Suprapubic skin (tissue), 4 donors: ENCODE results near the gene AP4B1.

Experiments used
- EP300 ChIP-seq: sonication (generic); formaldehyde crosslinking; IDR thresholded peaks from one replicate; pipeline ENCODE4 v1.6.1; 2017; ENCODE audit warnings: antibody characterized with exemption
- POLR2A ChIP-seq, 2 donors: fragments of 450-650 bp; IDR thresholded peaks; one replicate each; pipeline ENCODE4 v1.6.1; 2017; ENCODE audit warnings: antibody characterized with exemption in 2 of 2, mild to moderate bottlenecking in 2 of 2, moderate library complexity in 2 of 2
- POLR2AphosphoS5 ChIP-seq, 3 donors: sonication (generic); formaldehyde crosslinking; IDR thresholded peaks; one replicate each; pipeline ENCODE4 v1.6.1; 2017; ENCODE audit warnings: antibody characterized with exemption in 3 of 3
- TF ChIP-seq, protein P1 (sequence below), 2 donors: fragments of 200-600 bp in 1 of 2; fragments of 450-650 bp in 1 of 2; sonication (generic) in 1 of 2; IDR thresholded peaks; one replicate each; pipeline ENCODE4 v1.5.1; 2016 to 2019; ENCODE audit warnings: antibody characterized with exemption in 2 of 2, mild to moderate bottlenecking in 1 of 2, moderate library complexity in 1 of 2

GRCh38 chr1:113946112-113946511, 41.5 kb upstream of the AP4B1 start:
- no peak for TF ChIP-seq POLR2AphosphoS5 (IDR thresholded peaks at IDR 0.05)
- TF ChIP-seq, protein P1, sequence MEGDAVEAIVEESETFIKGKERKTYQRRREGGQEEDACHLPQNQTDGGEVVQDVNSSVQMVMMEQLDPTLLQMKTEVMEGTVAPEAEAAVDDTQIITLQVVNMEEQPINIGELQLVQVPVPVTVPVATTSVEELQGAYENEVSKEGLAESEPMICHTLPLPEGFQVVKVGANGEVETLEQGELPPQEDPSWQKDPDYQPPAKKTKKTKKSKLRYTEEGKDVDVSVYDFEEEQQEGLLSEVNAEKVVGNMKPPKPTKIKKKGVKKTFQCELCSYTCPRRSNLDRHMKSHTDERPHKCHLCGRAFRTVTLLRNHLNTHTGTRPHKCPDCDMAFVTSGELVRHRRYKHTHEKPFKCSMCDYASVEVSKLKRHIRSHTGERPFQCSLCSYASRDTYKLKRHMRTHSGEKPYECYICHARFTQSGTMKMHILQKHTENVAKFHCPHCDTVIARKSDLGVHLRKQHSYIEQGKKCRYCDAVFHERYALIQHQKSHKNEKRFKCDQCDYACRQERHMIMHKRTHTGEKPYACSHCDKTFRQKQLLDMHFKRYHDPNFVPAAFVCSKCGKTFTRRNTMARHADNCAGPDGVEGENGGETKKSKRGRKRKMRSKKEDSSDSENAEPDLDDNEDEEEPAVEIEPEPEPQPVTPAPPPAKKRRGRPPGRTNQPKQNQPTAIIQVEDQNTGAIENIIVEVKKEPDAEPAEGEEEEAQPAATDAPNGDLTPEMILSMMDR (IDR thresholded peaks at IDR 0.05): no peak
- TF ChIP-seq EP300: no peak
- TF ChIP-seq POLR2A (IDR thresholded peaks at IDR 0.05): no peak
